K562 (cell line): Measurements from ENCODE around the gene DGKB. TPM values are rescaled to one million over a fixed set of nuclear protein-coding genes. Genes with fewer than 3 reads are reported as not detected.

Experiments
- ARID1B ChIP-seq: fragments of 450-650 bp; IDR thresholded peaks from 2 replicates; pipeline ENCODE4 v1.6.1; 2016; ENCODE audit warnings: antibody characterized with exemption, mild to moderate bottlenecking, inconsistent platforms
- GTF2A2 ChIP-seq: IDR thresholded peaks from 2 replicates; pipeline ENCODE4 v1.6.1; 2016; ENCODE audit warnings: mild to moderate bottlenecking, missing genetic modification characterization, missing compliant biosample characterization
- GTF2E2 ChIP-seq: fragments of 200-800 bp; sonication (Bioruptor generic); IDR thresholded peaks from 2 replicates; pipeline ENCODE4 v1.6.1; 2016; ENCODE audit warnings: missing genetic modification characterization, missing compliant biosample characterization
- MBD2 ChIP-seq: sonication (generic); IDR thresholded peaks from 2 replicates; pipeline ENCODE4 v1.6.1; 2016; ENCODE audit warnings: low read depth, borderline replicate concordance
- NR0B1 ChIP-seq: fragments of 450-650 bp; IDR thresholded peaks from one replicate; pipeline ENCODE4 v1.6.1; 2018; ENCODE audit warnings: mild to moderate bottlenecking, moderate library complexity; ENCODE audit not compliant: partially characterized antibody
- PHF21A ChIP-seq: fragments of 450-650 bp; IDR thresholded peaks from 2 replicates; pipeline ENCODE4 v1.6.1; 2017; ENCODE audit warnings: low read depth, borderline replicate concordance
- POLR2AphosphoS2 ChIP-seq: IDR thresholded peaks from 2 replicates; pipeline ENCODE4 v1.6.1; 2012; ENCODE audit warnings: low read length, improper control_type of control experiment
- RERE ChIP-seq: sonication (generic); formaldehyde crosslinking; IDR thresholded peaks from 2 replicates; pipeline ENCODE4 v1.8.0; 2023; ENCODE audit warnings: missing genetic modification reagents, mild to moderate bottlenecking, borderline replicate concordance
- THRB ChIP-seq: fragments of 450-650 bp; formaldehyde crosslinking; conservative IDR thresholded peaks from 2 replicates; pipeline ENCODE4 v1.4.0; 2022; ENCODE audit warnings: mild to moderate bottlenecking, missing genetic modification characterization
- ZNF239 ChIP-seq: fragments of 250-450 bp; sonication (Bioruptor Pico); IDR thresholded peaks from 2 replicates; pipeline ENCODE4 v1.4.0; 2020; ENCODE audit warnings: mild to moderate bottlenecking
- ZNF507 ChIP-seq: conservative IDR thresholded peaks from 2 replicates; pipeline ENCODE4 v1.6.1; 2017; ENCODE audit warnings: missing genetic modification characterization, missing compliant biosample characterization
- ZNF512 ChIP-seq: IDR thresholded peaks from 2 replicates; pipeline ENCODE4 v1.6.1; 2016; ENCODE audit warnings: missing genetic modification characterization, missing compliant biosample characterization
- ZNF586 ChIP-seq: fragments of 450-650 bp; formaldehyde crosslinking; conservative IDR thresholded peaks from 2 replicates; pipeline ENCODE4 v1.4.0; 2020; ENCODE audit warnings: mild to moderate bottlenecking, moderate library complexity
- polyA plus RNA-seq, 8 experiments: library from polyadenylated mRNA; depleted of rRNA in 4 of 8; stranded (reverse) in 5 of 8; unstranded in 3 of 8; fragments of >200 nt; fragmentation: Nextera tagmentation in 2 of 8; fragmentation: Illumina TruSeq in 1 of 8; extraction: Ambion mirVana in 2 of 8; extraction: Trizol in 1 of 8; gene quantifications; 2 replicates each; pipeline versions ENCODE4 v1.2.1 to v1.2.3, GENCODE V29; 2011 to 2014; ENCODE audit warnings: inconsistent platforms in 1 of 8, missing spikeins in 1 of 8
- total RNA-seq, 7 experiments: library from RNA; depleted of rRNA in 6 of 7; stranded (reverse); fragments of >200 nt in 6 of 7; fragmentation: Illumina TruSeq in 2 of 7; extraction: Trizol in 2 of 7; gene quantifications; 2 replicates each; pipeline versions ENCODE4 v1.2.1 to v1.2.3, GENCODE V29; 2011 to 2021; ENCODE audit warnings: low replicate concordance in 1 of 7
- TF ChIP-seq, protein P1 (sequence below): fragments of 450-650 bp; IDR thresholded peaks from 2 replicates; pipeline ENCODE4 v1.6.1; 2014; ENCODE audit warnings: low read depth, mild to moderate bottlenecking, moderate library complexity, borderline replicate concordance
- TF ChIP-seq, protein P2 (sequence below): fragments of 250-450 bp; sonication (Bioruptor Pico); IDR thresholded peaks from 2 replicates; pipeline ENCODE4 v1.4.0; 2020; ENCODE audit warnings: borderline replicate concordance

The DGKB gene
- total and polyA plus RNA-seq, 9 of the 15 experiments (the other 6 are each of a cell fraction or from before 2014, with no cell fraction given) = 0.01 TPM; not detected in 8

GRCh38 chr7:14691597-14692203, 210.9 kb downstream of the DGKB start (continued):
- TF ChIP-seq NR0B1 (no peak), GTF2A2 (tag) (no peak), ZNF239 (no peak), ZNF586 (CRISPR knock-in tag) (no peak), THRB (CRISPR knock-in tag) (no peak), RERE (CRISPR knock-in tag) (no peak), ZNF512 (tag) (no peak), PHF21A (no peak), POLR2AphosphoS2 (no peak), ZNF507 (tag) (no peak), MBD2 (no peak), ARID1B (no peak), GTF2E2 (tag) (no peak)
- TF ChIP-seq, protein P1, sequence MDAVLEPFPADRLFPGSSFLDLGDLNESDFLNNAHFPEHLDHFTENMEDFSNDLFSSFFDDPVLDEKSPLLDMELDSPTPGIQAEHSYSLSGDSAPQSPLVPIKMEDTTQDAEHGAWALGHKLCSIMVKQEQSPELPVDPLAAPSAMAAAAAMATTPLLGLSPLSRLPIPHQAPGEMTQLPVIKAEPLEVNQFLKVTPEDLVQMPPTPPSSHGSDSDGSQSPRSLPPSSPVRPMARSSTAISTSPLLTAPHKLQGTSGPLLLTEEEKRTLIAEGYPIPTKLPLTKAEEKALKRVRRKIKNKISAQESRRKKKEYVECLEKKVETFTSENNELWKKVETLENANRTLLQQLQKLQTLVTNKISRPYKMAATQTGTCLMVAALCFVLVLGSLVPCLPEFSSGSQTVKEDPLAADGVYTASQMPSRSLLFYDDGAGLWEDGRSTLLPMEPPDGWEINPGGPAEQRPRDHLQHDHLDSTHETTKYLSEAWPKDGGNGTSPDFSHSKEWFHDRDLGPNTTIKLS = no peak
- TF ChIP-seq, protein P2, sequence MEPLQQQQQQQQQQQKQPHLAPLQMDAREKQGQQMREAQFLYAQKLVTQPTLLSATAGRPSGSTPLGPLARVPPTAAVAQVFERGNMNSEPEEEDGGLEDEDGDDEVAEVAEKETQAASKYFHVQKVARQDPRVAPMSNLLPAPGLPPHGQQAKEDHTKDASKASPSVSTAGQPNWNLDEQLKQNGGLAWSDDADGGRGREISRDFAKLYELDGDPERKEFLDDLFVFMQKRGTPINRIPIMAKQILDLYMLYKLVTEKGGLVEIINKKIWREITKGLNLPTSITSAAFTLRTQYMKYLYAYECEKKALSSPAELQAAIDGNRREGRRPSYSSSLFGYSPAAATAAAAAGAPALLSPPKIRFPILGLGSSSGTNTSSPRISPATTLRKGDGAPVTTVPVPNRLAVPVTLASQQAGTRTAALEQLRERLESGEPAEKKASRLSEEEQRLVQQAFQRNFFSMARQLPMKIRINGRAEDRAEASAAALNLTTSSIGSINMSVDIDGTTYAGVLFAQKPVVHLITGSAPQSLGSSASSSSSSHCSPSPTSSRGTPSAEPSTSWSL (CRISPR knock-in tag) = no peak
